Measurements from ENCODE around the gene PRICKLE4.
A peak's percentile ranks its signal among the peaks of the same experiment; 100 is the strongest.
"Not testable (repeated sequence)": the region's sequence is repeated elsewhere in the genome, so short reads cannot be mapped to it uniquely, and the experiment has no call there.

PRICKLE4 gene

GRCh38 chr6:41746107-41746506 is 34.5 kb upstream of the PRICKLE4 start:
- DNase-seq: no peak

GRCh38 chr6:41747256-41748101 is 33.1 kb upstream of the PRICKLE4 start, which contains the start of gene PGC:
Gene PGC (minus strand): TSS chr6:41747397. CDS start chr6:41747334, 63 bp downstream.
- DNase-seq: no peak

- DNase-seq: no peak
Measured at GRCh38 chr6:41748102-41748477, 32.5 kb upstream of the PRICKLE4 start.

GRCh38 chr6:41748542-41748941 is 32.0 kb upstream of the PRICKLE4 start:
- DNase-seq: no peak

GRCh38 chr6:41750374-41750773 is 30.2 kb upstream of the PRICKLE4 start:
- no peak for DNase-seq

GRCh38 chr6:41755895-41756294 is 24.7 kb upstream of the PRICKLE4 start:
- no peak for DNase-seq

- DNase-seq: no peak
Measured at GRCh38 chr6:41756354-41756753, 24.2 kb upstream of the PRICKLE4 start.

- no peak for DNase-seq
Measured at GRCh38 chr6:41757271-41757670, 23.3 kb upstream of the PRICKLE4 start.

- no peak for DNase-seq
Measured at GRCh38 chr6:41757931-41758640, 22.5 kb upstream of the PRICKLE4 start.

GRCh38 chr6:41758641-41759035 is 21.9 kb upstream of the PRICKLE4 start:
- DNase-seq: no peak

- DNase-seq: no peak
Measured at GRCh38 chr6:41759106-41759904, 21.3 kb upstream of the PRICKLE4 start.

GRCh38 chr6:41759905-41760579 is 20.5 kb upstream of the PRICKLE4 start:
- no peak for DNase-seq

- peak; percentile 6 for DNase-seq
Measured at GRCh38 chr6:41763470-41763869, 17.1 kb upstream of the PRICKLE4 start.

GRCh38 chr6:41766043-41766664 is 14.4 kb upstream of the PRICKLE4 start:
- DNase-seq: not testable (repeated sequence)

GRCh38 chr6:41767112-41767833 is 13.3 kb upstream of the PRICKLE4 start:
- no peak for DNase-seq

GRCh38 chr6:41768545-41769308 is 11.9 kb upstream of the PRICKLE4 start:
- no peak for DNase-seq

GRCh38 chr6:41769376-41769775 is 11.2 kb upstream of the PRICKLE4 start:
- no peak for DNase-seq

GRCh38 chr6:41770381-41771057 is 10.1 kb upstream of the PRICKLE4 start:
- no peak for DNase-seq

- no peak for DNase-seq
Measured at GRCh38 chr6:41771058-41771983, 9.3 kb upstream of the PRICKLE4 start.

Data from COR-L47 (cell line).